SK-N-SH (cell line): ENCODE data around the gene PLCH1.

Experiments used
- CTCF ChIP-seq: fragments of 200-600 bp; sonication (generic); IDR thresholded peaks from 2 replicates; pipeline ENCODE4 v1.6.1; 2017; ENCODE audit warnings: antibody characterized with exemption, mild to moderate bottlenecking, moderate library complexity
- EZH2phosphoT487 ChIP-seq: fragments of 200-600 bp; sonication (generic); IDR thresholded peaks from 2 replicates; pipeline ENCODE4 v1.6.1; 2017; ENCODE audit warnings: low read depth, mixed run types, mild to moderate bottlenecking, antibody characterized with exemption, moderate library complexity, borderline replicate concordance
- FOXM1 ChIP-seq: IDR thresholded peaks from 2 replicates; pipeline ENCODE4 v1.4.0; 2012; ENCODE audit warnings: low read depth, mild to moderate bottlenecking
- MAX ChIP-seq: IDR thresholded peaks from 2 replicates; pipeline ENCODE4 v1.4.0; 2012; ENCODE audit warnings: low read depth
- MXI1 ChIP-seq: IDR thresholded peaks from 2 replicates; pipeline ENCODE4 v1.6.1; 2012; ENCODE audit warnings: mild to moderate bottlenecking, low read depth, low read length, improper control_type of control experiment
- TAF1 ChIP-seq: IDR thresholded peaks from 2 replicates; pipeline ENCODE4 v1.6.1; 2012; ENCODE audit warnings: low read depth, mild to moderate bottlenecking, low read length, moderate library complexity, borderline replicate concordance

GRCh38 chr3:155517903-155518302 lies 227.0 kb downstream of the PLCH1 start:
- TF ChIP-seq CTCF (no peak), TAF1 (no peak), MXI1 (no peak), FOXM1 (no peak), EZH2phosphoT487 (no peak), MAX (no peak)
